GM21717 (cell line): Measurements from ENCODE around the gene ZNF771.
"Not testable (repeated sequence)": the region's sequence is repeated elsewhere in the genome, so short reads cannot be mapped to it uniquely, and the experiment has no call there.

ENCODE experiments used
- ATAC-seq: cut with Tn5 transposase; IDR thresholded peaks from one replicate; pipeline ENCODE4 v1.9.1; 2021; ENCODE audit warnings: mild to moderate bottlenecking, moderate library complexity; ENCODE audit not compliant: unreplicated experiment

The ZNF771 gene

GRCh38 chr16:30375864-30376263 lies 31.5 kb upstream of the ZNF771 start:
- ATAC-seq, result no peak

- no peak for ATAC-seq
Measured at GRCh38 chr16:30376461-30376902, 30.9 kb upstream of the ZNF771 start.

- no peak for ATAC-seq
Measured at GRCh38 chr16:30377050-30377811, 30.2 kb upstream of the ZNF771 start.

GRCh38 chr16:30377812-30378235 lies 29.6 kb upstream of the ZNF771 start:
- peak; percentile 32 for ATAC-seq

GRCh38 chr16:30378236-30379157 lies 28.9 kb upstream of the ZNF771 start:
- ATAC-seq, result peak; percentile 68

GRCh38 chr16:30379158-30379783 lies 28.1 kb upstream of the ZNF771 start:
- ATAC-seq, result no peak

- ATAC-seq, result no peak
Measured at GRCh38 chr16:30380072-30380802, 27.2 kb upstream of the ZNF771 start.

- ATAC-seq, result no peak
Measured at GRCh38 chr16:30380803-30381208, 26.6 kb upstream of the ZNF771 start.

GRCh38 chr16:30381291-30382041 lies 25.9 kb upstream of the ZNF771 start:
- no peak for ATAC-seq

- ATAC-seq, result no peak
Measured at GRCh38 chr16:30382111-30382881, 25.1 kb upstream of the ZNF771 start, which contains the start of gene SEPTIN1. SEPTIN1 (minus strand) TSS chr16:30382561; CDS start chr16:30382542, 19 bp downstream.

- ATAC-seq, result no peak
Measured at GRCh38 chr16:30383521-30383920, 23.9 kb upstream of the ZNF771 start.

- ATAC-seq, result no peak
Measured at GRCh38 chr16:30394592-30395154, 12.7 kb upstream of the ZNF771 start.

- ATAC-seq, result peak; percentile 47
Measured at GRCh38 chr16:30395155-30395991, 12.0 kb upstream of the ZNF771 start, which contains the start of gene ZNF48. ZNF48 (plus strand) TSS chr16:30395420; CDS start chr16:30395795, 375 bp downstream.

GRCh38 chr16:30395992-30396585 lies 11.3 kb upstream of the ZNF771 start:
- no peak for ATAC-seq

GRCh38 chr16:30396627-30397026 lies 10.8 kb upstream of the ZNF771 start:
- ATAC-seq, result not testable (repeated sequence)

- no peak for ATAC-seq
Measured at GRCh38 chr16:30397056-30397455, 10.3 kb upstream of the ZNF771 start.
